HG02938 (cell line): ENCODE results near the gene AGPS.
"Not testable (repeated sequence)": the region's sequence is repeated elsewhere in the genome, so short reads cannot be mapped to it uniquely, and the experiment has no call there.

Experiments
- ATAC-seq: cut with Tn5 transposase; IDR thresholded peaks from one replicate; pipeline ENCODE4 v1.9.1; 2021; ENCODE audit warnings: mild to moderate bottlenecking, moderate library complexity; ENCODE audit not compliant: unreplicated experiment

AGPS gene

DNA sequence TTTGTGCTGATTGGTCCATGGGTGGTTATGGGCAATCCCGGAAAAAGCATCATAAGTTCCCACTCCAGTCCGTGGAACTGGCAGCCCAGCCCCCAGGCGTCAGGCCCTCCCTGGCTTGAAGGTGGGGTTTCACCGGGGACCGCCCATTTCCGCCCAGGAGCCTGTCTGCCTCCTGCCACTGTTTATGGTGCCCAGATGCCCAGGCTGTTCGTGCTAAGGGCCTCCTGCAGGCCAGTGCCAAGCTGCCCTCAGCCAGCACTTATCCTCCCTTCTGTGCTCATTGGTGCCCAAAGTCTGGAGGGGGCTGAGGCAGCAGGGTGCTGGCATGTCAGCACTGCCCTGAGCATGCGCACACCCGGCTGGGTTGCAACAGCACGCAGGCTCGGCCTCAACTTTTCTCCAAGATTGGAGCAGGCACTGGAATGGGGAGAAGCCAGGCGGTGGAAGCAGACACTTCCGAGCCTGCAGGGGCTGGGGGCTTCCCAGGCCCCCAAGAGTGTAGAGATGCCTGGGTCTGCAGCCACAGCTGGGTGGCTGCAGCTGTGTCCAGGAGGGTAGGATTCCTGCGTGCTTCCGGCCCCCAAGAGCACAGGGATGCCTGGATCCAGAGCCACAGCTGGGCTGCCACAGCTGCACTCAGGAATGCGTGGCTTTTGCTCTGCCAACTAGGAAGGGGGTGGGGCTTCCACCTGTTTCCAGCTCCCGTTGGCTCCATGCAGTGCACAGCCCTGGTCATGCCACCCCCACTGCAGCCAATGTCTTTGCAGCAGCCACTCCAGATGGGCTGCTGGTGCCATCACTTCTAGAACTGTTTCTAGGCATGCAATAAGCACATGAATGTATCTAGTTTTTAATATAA, 74.0 kb downstream of the AGPS start:
- ATAC-seq: no peak

DNA sequence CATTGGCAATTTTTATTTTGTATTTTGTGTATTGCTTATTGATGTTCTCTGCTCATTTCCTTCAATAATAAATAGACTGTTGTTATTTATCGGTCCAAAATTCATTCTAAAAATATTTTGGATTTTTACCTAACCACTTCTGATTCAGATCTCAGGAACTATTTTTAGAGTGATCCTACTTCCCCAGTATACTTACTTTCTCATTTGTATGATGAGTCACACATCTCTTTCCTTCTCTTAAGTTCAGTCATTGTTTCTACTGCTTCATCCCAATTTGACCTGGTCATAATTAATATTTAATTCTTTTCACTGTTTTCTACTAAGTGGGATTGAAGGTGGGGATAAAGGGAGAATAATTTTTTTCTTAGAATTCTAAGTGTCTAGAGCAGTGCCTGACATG, 75.1 kb downstream of the AGPS start:
- ATAC-seq: no peak

DNA sequence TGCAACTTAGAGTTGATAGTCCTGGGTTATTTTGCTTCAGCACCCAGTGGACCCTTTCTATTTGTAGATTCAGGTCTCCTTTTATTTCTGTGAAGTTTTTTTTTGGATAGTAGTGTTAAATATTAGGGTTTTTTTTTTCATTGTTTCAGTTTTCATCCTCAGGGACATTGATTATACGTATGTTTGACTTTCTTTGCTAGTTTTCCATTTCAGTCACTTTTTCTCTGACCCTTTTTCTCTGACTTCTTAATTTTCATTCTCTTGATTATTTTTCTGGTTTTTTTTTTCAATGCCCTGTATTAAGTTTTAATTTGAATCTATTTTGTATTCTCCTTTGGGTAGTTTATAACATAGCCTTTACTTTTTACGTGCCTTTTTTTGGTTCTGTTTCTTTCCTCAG, 79.4 kb downstream of the AGPS start:
- no peak for ATAC-seq

DNA sequence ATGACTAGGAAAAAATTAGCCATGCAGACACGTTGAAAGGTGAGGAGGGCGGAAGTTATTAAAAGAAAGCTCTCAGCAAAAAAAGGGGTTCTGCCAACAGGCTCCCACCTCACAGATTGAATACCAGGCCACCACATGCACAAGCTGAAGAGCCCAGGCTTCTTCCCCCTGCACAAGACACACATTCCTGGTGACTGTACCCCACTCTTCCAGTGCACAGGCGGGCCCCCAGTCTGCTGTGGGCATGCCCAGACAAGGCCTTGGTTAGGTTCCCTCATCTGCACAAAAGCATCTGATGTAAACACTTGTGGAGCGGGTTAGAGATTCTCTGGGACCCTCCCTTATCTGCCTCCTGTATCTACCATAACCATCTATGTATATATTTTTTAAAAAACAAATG, 81.7 kb downstream of the AGPS start:
- no peak for ATAC-seq

DNA sequence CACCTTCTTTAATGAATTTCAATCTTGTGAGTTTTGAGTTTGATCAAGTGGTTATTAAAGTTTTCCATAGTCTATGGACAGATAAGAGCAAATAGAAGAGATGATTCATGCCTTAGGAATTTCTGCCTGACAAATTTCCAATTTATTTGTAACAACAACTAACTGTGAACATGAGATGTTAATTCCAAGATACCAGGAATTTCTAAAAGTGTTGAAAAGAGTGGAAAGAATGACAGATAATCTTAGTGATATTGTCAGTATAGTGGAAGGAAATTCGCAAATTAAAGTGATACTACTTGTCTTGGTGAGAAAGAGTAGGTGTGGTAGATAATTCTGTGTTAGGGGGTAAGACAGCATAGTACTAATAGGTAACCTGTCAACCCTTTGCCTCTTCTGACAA, 82.4 kb downstream of the AGPS start:
- no peak for ATAC-seq

DNA sequence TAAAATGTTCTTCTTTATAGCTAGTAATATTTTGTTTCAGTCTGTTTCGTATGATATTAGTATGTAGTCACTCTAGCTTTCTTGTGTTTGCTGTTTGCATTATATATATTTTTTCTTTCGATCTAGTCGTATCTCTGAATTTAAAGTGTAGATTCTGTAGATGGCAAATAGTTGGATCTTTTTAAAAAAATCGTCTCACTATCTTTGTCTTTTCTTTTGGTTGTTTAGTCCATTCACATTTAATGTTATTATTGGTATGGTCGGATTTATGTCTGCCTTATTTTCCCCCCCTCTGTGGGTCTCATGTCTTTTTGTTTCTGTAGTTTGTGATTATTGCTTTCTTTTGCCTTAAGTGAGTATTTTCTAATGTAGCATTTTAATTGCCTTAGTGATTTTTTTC, 84.3 kb downstream of the AGPS start:
- no peak for ATAC-seq

DNA sequence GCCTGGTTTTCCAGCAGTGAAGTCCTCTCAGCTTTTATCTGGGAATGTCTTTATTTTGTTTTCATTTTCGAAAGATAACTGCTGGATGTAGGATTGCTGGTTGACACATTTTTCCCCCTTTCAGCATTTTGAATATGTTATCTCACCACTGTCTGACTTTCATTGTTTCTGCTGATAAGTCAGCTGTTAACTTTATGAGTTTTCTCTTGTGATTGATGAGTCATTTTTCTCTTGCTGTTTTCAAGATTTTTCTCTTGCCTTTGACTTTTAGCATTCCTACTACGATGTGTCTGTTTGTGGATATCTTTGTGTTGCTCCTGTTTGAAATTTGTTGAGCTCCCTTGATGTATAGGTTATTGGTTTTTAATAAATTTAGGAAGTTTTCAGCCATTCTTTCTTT, 85.5 kb downstream of the AGPS start:
- ATAC-seq: no peak

DNA sequence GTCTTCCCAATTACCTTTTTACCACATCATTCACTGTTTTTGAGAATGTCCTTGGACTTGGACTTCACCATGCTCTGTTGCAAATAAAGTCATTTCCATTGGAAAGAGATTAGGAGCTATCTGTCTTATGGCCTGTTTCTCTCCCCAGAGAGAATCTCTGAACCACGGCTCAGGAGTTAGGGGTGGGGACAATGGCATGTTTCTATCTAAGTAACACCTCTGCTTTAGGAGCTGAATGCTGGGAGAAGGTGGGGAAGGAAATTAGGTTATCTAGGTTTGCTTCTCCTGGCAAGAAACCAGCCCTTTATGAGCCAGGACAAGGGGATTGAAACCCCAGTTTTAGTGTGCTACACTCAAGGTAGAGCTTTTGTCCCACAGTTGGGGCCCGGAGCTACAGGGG, 86.3 kb downstream of the AGPS start:
- ATAC-seq: no peak

DNA sequence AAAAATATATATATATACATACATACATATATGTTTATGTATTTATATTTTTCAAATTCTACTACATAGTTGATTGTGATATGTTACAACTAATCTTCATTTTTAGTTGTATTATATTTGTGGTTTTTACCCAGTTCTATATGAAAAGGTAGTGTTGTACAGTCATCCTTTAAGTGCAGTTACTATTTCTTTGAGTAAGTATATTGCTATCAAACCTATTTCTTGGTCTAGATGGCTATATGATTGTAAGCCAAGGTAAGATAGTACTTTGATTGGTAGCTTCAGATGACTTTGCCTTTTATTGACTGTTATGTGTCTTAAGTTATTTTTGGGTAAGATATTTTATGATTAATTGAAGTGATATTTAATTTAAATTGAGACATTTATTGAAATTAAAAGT, 89.6 kb downstream of the AGPS start:
- ATAC-seq: no peak

DNA sequence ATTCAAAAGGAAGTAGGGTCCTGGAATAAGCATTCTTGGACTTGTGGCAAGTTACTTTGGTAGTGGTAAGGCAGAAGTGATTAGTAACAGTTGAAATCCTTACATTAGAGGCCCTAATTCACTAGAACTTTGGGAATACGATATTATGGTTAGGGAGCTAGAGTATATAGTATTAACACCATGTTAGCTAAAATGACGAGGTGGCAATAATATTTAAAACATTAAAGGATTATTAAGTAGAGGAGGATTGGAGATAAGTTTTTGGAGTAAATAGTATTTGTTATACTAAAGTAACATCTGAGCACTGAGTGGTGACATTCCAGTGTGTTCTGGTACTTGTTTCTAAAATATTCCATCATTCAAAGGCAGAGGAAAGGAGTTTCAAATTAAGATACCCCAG, 91.0 kb downstream of the AGPS start:
- ATAC-seq: no peak

DNA sequence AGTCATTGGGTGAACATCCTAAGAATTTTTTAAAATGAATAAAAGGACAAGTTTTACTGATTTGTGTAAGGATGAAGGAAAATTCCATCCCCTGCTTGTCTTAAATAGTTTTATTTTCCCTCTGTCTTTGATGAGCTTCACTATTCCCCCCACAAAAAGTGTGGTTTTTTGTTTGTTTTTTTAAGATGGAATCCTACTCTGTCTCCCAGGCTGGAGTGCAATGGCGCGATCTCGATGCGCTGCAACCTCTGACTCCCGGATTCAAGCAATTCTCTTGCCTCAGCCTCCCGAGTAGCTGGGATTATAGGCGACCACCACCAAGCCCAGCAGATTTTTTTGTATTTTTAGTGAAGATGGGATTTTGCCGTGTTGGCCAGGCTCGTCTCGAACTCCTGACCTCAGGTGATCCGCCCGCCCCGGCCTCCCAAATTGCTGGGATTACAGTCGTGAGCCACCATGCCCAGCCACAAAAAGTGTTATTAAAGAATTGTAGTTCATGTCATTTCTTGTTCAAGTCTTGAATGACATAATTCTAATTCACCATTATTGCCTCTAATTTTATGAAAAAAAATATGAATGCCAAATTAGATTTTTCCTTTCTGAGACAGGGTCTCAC, 91.7 kb downstream of the AGPS start:
- no peak for ATAC-seq

DNA sequence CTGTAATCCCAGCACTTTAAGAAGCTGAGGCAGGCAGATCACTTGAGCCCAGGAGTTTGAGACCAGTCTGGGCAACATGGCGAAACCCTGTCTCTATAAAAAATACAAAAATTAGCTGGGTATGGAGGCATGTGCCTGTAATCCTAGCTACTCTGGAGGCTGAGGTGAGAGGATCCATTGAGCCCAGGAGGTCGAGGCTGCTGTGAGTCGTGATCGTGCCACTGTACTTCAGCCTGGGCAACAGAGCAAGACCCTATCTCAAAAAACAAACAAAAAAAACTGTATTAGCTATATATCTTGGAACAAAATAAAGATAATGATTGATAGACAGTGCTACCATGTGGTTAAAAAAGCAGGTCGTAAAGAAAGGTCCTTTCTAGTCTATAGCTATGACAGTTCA, 93.1 kb downstream of the AGPS start:
- not testable (repeated sequence) for ATAC-seq

DNA sequence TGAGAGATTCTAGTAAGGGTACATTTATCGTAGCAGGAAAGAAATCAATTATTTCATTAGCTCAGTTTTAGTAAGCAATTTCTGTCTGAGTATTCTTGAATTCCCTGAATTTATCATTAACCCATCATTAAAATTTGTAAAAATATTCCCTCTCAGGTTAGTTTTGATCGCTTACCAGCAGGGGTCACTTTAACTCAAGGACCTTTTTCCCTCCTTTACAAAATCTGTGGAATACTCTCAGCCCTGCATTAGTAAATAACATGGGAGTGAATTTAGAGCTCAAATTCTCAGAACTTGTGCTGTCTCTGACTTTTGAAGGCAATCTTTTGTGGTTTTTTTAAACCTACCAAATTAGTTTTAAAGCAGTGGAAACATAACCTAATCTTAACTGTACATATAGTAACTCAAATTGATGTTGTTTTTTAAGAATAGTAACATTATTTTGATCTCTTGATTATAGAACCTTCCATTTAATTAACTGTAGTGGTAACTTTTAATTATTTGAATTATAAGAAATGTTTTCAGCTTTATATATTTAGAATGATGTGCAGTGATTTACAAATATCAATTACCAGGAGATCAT, 97.2 kb downstream of the AGPS start:
- no peak for ATAC-seq

DNA sequence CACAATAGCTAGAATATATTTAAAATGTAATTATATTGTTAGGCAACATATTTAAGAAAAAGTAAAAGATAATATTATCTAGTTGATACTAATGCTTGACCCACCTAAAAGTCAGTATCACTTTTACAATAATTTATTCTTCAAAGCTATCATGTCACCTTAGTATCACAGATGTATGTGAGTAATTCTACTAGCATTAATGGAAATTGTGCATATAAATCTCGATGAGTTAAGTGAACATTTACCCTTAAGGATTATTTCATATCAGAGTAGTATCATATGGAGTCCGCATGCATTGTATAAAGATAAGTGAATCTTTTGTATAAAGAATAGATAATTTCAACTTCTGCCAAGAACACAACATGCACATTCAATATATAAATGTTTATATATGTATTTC, 103.4 kb downstream of the AGPS start:
- ATAC-seq: no peak

DNA sequence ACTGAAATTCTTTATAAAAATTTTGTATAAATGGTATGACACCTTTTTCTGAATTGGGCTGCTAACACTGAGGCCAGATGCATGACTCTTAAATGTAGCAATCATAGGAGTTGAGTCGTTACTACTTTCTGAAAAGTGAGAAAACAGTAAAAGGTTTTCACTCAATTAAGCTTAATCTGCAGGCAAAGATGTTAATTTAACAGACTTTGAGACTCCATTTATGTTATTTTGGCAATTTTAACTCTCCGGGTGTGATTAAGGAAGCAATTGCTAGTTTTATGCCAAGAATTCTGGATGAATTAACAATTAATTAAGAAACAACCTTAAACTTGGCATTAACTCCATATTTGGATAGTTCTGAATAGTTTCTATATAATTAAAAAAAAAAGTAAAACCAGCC, 104.3 kb downstream of the AGPS start:
- ATAC-seq: no peak

DNA sequence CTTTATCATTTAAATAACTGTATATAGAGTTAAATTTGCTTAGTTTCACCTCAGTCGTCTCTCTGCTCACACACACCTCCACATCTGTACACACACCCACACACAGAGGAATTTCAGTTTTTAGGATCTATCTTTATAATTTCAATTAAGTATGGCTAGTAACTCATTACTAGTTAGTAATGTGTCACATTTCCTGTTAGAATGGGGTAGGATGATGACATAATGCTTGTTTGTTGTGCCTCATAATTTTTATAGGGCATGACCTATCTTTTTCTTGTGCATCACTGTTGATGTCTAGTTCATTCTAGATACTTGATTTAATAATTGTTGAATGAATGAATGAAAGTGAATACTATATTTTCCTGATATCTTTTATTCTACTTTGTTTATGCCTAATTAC, 108.6 kb downstream of the AGPS start:
- no peak for ATAC-seq

DNA sequence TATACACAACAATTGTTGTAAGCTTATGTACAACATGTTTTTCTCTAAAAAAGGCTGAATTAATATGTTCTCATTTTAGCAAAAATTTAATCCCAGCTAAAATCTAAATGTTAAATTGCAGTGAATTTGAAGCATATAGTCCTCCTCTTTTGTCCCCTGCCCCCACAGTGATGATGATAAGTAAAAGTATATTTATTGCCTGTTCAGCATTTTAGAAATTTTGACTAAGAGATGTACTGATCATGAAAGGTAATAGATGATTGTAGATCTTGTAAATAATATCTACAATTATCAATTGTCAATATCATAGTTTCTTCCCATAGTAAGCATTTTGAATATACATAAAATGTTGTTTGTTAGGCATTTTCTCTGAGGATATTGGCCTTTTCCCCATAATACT, 113.9 kb downstream of the AGPS start:
- no peak for ATAC-seq

DNA sequence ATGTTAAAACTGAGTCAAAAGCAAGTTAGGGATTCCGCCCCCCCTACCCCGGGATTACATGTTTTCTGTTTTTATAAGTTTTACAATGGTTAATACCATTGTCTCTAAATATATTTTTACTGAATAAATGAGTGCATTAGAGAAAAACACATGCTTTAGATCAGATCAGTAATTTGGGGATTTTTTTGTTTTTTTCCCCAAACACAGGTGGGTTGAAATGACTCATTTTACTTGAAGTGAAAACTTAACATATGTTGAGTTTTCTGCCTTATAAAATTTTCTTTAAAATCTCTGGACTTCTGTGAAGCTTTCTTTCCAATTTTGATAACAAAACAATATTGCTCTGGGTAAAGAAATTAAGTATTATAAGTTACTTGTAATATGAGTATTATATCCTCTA, 114.4 kb downstream of the AGPS start:
- ATAC-seq: no peak

DNA sequence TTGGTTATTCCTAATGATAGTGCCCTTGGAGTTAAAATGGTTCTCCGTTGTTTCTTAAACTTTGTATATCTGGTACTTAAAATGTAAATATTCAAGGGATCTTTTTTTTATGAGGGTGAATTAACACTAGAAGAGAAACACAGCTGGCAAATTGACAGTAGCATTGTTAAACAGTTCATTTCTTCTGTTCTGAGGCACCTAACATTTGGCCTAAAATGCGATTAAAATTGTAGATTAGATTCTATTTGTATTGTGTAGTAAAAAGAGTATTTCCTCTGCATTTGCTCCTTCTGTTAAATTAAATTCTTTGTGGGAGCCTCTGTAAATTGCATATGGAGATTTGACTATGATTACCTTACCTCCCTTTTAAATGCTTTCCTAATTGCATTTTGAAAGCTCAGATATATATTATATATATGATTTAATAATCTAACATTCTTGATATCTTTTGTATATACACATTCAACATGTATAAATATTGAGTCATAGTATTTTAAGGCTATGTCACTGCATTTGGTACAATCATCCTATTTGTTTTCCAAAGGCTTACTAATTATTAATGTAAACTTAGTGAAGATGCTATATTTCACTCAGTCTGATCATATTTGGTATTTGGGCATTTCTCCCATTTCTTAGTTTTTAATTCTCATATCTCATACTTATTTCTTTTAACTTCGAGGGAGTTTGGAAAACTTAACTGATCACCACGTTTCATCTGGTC, 124.4 kb downstream of the AGPS start:
- no peak for ATAC-seq

DNA sequence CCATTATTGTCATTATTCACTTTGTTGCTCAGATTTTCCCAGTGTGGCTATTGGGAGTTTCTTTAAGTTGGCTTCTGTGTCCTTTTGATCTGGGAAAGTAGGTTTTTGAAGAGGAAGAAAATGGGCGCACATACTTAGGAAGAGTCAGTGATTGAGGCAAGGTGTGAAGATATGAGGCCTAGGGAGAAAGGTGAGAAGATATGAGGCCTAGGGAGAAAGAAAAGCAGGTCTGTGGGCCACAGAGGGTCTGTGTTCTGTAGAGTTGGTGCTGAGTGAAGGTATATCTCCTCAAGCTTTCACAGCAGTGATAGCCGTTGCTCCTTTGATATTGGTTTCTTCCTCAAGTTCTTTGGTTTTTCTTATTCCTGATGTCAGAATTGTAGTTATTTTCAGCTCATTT, 126.2 kb downstream of the AGPS start:
- ATAC-seq: no peak

DNA sequence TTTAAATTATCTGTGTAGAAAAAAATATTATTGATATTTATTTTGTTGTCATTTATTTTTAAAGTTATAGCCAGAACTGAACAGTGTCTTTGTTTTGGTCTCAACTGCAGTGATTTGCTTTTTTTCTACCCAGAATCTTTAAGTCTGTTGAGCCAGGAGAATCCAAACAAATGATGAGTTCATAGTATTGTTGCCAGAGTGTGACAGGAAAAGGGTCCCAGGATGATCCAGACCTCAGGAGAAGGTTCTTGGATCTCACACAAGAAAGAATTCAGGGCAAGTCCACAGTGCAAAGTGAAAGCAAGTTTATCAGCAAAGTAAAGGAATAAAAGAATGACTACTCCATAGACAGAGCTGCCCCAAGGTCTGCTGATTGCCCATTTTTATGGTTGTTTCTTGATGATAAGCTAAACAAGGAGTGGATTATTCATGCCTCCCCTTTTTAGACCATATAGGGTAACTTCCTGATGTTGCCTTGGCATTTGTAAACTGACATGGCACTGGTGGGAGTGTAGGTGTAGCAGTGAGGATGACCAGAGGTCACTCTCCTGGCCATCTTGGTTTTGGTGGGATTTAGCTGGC, 127.1 kb downstream of the AGPS start:
- no peak for ATAC-seq
